HG03066 (cell line): ENCODE measurements around the gene PMEPA1.

Experiments used
- ATAC-seq: cut with Tn5 transposase; IDR thresholded peaks from one replicate; pipeline ENCODE4 v1.9.1; 2021; ENCODE audit warnings: low read depth; ENCODE audit not compliant: unreplicated experiment

Gene PMEPA1

DNA sequence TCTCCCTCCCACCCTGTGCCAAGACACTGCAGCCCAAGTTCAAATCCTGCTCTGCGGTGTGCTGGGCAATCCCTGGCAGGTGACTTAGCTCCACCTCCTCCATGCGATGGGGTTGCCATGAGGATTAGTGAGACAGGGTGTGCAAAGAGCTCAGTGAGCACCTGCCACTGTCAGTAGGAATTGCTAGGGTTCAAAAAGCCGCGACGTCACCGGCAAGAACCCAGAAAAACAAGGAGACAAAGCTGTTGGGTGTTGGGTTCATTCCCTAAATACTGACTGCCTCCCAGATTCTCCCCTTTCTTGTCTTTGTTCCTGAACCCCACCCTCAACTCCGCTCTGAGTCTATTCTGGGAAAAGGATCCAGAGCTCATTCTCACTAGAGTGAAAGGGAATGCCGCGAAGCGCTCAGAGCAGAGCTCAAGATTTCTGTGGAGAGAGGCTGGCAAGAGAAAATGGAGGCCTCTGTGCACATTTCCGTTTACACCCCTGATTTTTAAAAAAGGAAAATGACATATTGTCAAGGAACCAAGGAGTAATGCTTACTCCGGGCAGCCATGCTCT lies 13.3 kb downstream of the PMEPA1 start:
- no peak for ATAC-seq

- ATAC-seq = no peak
Measured at GRCh38 chr20:57695940-57696339, 13.9 kb downstream of the PMEPA1 start.

DNA sequence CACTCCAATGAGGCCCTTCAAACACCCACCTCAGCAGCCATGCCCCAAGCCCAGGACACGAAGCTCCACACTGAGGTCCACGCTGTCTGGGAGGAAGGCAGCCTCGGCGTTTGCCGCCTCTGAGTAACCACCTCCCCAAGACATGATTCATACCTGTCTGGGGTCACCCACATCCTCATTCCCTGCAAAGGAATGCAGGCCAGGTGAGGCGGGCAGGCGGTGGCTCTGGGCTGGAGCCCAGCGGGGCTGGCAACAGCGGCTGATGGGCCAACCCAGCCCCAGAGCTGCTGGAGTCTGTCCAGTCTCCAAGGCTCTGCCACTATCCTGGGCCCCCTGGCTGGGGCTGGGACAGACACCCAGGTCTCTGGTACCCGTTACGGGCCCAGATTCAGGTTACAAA lies 14.8 kb downstream of the PMEPA1 start:
- ATAC-seq = no peak

GRCh38 chr20:57694481-57694880 lies 15.3 kb downstream of the PMEPA1 start:
- no peak for ATAC-seq

DNA sequence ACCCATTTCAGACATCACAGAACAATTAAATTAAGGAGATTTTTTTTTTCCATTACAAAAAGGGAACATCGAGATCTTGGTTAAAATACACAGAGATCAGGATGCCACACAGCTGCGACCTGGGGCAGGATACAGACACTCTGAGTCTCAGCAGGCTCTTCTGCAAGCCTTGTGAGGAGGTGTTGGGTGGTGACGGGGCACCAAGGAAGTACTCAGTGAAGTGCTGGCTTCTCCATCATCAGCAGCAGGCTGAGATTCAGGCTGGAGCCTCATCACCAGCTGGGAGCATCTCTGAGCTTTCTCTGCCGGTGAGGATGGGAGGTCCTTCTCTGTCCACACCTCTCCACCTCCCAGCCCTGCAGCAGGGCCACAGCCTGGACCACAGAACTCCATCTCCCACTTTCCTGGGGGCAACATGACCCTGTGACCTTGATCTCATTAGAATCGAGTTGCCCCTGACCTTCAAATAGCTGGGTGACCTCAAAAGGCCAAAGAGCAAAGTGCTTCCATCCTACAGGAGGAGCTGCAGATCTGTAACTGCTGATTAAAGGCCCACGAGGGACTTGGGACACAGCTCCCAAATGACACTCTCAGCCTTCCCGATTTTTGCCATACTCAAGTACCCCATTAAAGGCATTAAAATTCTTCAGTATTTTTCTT lies 16.0 kb downstream of the PMEPA1 start:
- ATAC-seq = no peak

GRCh38 chr20:57693002-57693582 lies 16.7 kb downstream of the PMEPA1 start:
- no peak for ATAC-seq

- ATAC-seq = no peak
Measured at GRCh38 chr20:57692393-57692792, 17.4 kb downstream of the PMEPA1 start.

DNA sequence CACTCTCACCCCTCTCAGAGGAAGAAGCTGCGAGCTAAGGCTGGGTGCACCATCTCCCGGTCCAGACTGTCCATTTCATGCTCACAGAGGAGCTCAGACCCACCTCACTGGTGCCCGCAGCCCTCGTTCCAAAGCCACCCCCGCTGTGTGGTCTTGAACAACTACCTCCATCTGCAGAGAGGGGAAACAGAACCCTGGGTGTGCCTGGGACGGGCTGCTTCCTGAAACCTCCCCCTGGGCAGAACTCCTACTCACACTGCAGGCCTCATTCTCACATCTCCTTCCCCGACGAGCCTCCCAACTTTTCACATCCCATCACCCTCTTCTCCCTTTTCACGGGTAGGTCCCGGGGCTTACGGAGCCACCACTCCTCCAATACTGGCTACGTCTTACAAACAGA lies 18.1 kb downstream of the PMEPA1 start:
- no peak for ATAC-seq

DNA sequence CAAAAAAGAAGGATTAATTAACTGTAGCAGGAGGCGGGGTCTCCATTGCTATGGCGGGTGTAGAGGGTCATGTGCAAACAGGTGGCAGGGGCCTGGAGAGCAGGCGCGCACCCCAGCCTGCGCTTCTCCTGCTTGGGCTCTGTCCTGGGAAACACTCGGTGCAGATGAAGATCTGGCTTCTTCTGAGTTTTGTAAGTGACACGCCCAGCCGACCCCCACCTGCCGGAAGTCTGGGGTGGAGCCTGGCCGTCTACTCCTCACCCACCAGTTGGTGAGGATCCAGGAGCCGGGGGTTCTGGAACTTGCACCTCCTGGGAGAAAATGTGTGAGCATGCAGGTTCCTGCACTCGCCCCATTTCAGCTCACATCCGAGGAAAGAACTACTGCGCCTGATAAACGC lies 19.3 kb downstream of the PMEPA1 start:
- no peak for ATAC-seq

DNA sequence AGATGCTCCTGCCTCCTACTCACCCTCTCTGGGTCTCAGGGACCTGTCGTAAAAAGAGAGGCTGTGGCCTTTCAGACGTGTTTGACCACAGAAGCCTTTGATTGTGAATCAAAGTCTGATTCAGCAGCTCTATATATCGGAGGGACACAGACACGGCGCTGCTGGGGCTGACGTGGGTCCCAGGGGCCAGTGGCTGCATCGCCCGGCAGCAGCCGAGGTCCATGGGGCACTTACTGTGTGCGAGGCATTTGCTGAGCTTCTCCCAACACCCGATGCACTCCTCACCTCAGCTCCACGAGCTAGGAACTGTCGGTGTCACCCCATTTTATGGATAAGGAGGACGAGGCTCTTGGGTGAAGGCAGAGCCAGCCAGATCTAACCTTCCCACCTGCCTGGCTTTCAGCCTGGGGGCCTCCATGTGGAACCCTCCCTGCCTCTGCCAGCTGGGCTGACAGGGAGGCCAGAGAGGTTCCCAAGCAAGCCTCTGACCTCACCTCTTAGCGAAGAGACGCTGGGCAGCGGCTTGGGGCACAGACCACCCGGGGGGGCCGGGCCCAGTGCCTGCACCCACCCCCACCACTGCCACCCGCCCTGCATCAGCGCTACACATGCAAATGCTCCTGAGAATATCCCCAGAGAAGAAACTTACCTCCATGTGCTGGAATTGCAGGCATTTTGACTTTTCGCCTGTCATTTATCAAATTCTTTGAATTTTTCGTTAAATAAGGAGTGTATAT lies 19.9 kb downstream of the PMEPA1 start:
- no peak for ATAC-seq

DNA sequence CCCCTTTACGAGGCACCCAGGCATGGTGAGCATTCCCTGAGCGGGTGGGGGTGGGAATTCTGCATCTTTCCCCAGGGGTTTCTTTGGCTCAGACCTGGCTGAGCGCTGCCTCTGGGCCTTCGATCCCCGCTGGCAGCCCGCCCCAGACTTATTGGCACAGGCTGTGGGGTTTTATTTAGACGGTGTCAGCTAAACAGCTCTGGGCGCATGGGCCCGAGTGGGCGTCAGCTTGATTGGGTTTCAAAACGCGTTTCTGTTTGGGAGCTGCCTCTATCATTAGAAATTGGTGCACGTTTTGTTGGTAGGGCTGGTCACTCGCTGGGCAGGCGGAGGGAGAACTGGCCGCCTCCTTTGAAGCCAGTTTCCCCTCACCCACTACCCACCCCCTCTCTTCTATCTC lies 21.0 kb downstream of the PMEPA1 start:
- no peak for ATAC-seq

GRCh38 chr20:57688295-57688694 lies 21.5 kb downstream of the PMEPA1 start:
- ATAC-seq = no peak

GRCh38 chr20:57686931-57687652 lies 22.7 kb downstream of the PMEPA1 start:
- no peak for ATAC-seq

DNA sequence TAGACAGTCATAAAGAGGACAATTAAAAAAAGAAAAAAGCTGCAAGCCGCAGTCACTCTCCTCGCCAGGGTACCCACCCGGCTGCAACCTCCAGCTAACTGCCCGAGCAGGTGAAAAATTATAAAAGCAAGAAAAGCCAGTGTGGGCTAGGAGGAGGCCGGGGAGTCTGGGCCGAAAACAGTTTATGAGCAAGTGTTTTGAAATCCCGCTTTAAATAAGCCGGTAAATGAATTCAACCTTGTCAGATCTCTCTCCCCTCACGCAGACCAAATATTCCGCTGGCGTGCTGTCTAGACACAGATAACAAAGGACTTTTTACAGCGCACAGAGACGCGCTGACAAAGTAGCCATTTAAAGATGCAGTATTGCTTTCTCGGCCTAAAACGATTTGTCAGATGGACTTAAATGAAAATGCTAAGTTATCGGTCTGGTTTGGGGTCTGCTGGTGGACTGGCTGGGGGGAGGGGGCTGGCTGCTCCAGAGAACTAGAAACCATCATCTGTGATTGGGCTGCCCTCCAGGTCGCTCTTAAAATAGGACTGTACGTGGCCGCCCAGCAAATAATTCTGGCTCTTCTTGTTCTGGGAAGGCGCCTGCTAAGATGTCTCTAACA lies 24.6 kb downstream of the PMEPA1 start:
- ATAC-seq = no peak

DNA sequence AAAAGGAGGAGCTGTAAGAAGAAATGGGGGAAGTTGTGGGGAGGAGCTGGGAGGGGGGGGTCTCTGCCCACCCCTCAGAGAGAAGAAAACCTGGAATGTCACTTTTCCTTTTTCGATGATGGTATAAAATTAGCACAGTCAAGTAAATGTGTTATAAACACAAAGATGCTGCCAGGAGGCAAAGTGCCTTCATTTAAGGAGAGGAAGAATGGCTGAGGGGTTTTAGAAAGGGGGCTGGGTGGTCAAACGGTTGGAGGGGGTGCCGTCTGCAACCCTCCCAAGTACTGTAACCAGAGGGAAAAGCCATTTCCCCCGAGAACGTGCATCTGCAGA lies 25.0 kb downstream of the PMEPA1 start:
- ATAC-seq = no peak

- ATAC-seq = no peak
Measured at GRCh38 chr20:57683881-57684807, 25.7 kb downstream of the PMEPA1 start.

DNA sequence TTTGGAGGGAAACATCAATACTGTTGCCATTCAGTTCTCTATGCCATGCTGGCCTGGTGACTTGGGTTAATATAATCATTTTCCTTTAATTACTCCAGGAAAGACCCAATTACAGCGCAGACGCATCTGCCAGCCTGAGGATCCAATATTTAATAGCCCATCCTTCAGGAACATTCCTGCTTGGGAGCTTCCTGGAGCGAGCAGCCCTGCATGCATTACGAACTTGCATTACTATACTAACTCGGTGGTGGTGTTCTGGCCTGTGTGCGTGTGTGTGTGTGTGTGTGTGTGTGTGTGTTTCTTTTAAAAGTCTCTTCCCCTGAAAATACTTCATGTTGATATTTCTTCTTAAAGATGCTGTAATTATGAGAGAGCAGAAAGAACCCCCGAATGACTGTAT lies 26.5 kb downstream of the PMEPA1 start:
- ATAC-seq = no peak

DNA sequence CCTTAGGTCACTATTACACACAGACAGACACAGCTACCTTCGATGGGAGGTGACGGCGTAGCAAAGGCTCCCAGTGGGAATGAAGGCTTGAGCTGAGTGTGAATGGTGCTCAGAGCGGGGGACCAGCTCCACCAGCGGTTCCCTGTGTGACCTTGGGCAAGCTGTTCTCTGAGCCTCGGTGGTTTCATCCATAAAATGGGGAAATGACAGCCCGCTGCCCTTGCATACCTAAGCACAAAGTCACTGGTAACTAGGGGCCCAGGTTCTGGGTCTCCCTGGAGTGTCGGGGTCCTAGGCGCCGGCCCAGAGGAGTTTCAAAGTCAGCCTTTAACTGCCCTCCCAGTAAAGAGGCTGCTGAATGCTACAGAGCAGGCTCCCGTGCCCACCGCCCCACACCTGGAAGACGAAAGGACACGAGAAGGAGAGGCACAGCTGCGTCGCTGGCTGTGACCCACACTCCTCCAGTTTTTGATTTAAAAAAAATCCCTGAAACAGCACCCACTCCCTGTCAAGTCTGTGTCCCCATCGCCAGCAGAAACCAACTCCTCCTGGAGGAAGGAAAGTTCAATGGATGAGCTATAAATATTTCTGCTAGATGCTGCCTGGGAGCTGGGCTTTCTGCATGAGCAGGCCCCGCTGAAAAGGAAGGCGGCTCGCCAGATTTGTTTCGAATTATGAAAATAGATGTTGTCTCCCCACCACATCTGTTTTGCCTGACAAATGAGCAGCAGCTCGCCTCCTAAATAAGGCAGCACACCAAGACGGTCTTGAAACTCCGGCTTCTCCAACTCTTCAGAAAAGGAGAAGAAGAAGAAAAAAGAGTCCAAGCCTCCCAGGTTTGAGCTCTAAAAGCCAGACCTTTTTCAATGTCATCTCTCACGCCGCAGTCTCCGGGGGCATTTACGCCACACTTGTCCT lies 27.4 kb downstream of the PMEPA1 start:
- no peak for ATAC-seq
